Stomach (tissue), 9 donors: ENCODE measurements around the gene FAM89A. TPM values are rescaled to one million over a fixed set of nuclear protein-coding genes. Genes with fewer than 3 reads are reported as not detected.

ENCODE experiments used
- DNase-seq, 2 donors: peaks; one replicate each; pipeline versions ENCODE4 v3.0.0 to v3.0.0-alpha.2; 2013 to 2019
- H3K27ac ChIP-seq, 5 donors: fragments of 200-600 bp in 4 of 5; sonication (generic) in 4 of 5; one replicate each; pipeline ENCODE4 v1.5.1; 2013 to 2019; ENCODE audit warnings: mild to moderate bottlenecking in 1 of 5, moderate library complexity in 1 of 5
- H3K27me3 ChIP-seq, 3 donors: fragments of 200-600 bp; sonication (generic); one replicate each; pipeline ENCODE4 v1.5.1; 2017 to 2019; ENCODE audit warnings: mixed run types in 1 of 3
- H3K36me3 ChIP-seq, 4 donors: fragments of 200-600 bp; sonication (generic); 1 replicate in 3 of 4; 2 replicates in 1 of 4; pipeline ENCODE4 v1.5.1; 2016 to 2019
- H3K4me1 ChIP-seq, 4 donors: fragments of 200-600 bp; sonication (generic); one replicate each; pipeline ENCODE4 v1.5.1; 2016 to 2019
- H3K4me3 ChIP-seq, 4 donors: fragments of 200-600 bp; sonication (generic) in 3 of 4; one replicate each; pipeline ENCODE4 v1.5.1; 2016 to 2019; ENCODE audit warnings: mild to moderate bottlenecking in 1 of 4
- H3K9me3 ChIP-seq, 4 donors: fragments of 200-600 bp; sonication (generic); one replicate each; pipeline ENCODE4 v1.5.1; 2016 to 2019
- EP300 ChIP-seq: sonication (generic); formaldehyde crosslinking; IDR thresholded peaks from one replicate; pipeline ENCODE4 v1.6.1; 2017; ENCODE audit warnings: antibody characterized with exemption
- POLR2A ChIP-seq, 4 donors: fragments of 450-650 bp; IDR thresholded peaks; one replicate each; pipeline ENCODE4 v1.6.1; 2016; ENCODE audit warnings: antibody characterized with exemption in 4 of 4, control low read depth in 2 of 4, mild to moderate bottlenecking in 1 of 4, moderate library complexity in 1 of 4
- POLR2AphosphoS5 ChIP-seq, 3 donors: sonication (generic); formaldehyde crosslinking; IDR thresholded peaks; one replicate each; pipeline ENCODE4 v1.6.1; 2016; ENCODE audit warnings: antibody characterized with exemption in 3 of 3
- WGBS, 5 donors: extraction: QIAGEN DNeasy Blood & Tissue Kit in 3 of 5; methylation state at CpG; one replicate each; pipeline versions ENCODE4 v1.1.5 to v1.1.7; 2013 to 2018; 5-methylcytosine and 5-hydroxymethylcytosine counted together
- intact Hi-C: fragments of 100-400 bp; cut with DNase I; formaldehyde crosslinking; loops from one replicate; pipeline ENCODE4 v1.15.1; 2023; ENCODE audit warnings: low total_unique reads
- polyA plus RNA-seq, 3 donors: library from polyadenylated mRNA; stranded (reverse); fragments of 200-250 nt; gene quantifications; one replicate each; pipeline ENCODE4 v1.2.3, GENCODE V29; 2013
- total RNA-seq, 5 donors: library from RNA; depleted of rRNA; stranded (reverse); fragments of >200 nt; gene quantifications; one replicate each; pipeline versions ENCODE4 v1.1.0 to v1.2.3, GENCODE V29; 2014 to 2016
- TF ChIP-seq, protein P1 (sequence below), 7 experiments: fragments of 450-650 bp in 4 of 7; fragments of 200-600 bp in 3 of 7; sonication (generic) in 3 of 7; IDR thresholded peaks; one replicate each; pipeline ENCODE4 v1.5.1; 2016 to 2019; ENCODE audit warnings: antibody characterized with exemption in 7 of 7, control low read depth in 2 of 7, mild to moderate bottlenecking in 1 of 7
- donor health status: healthy with polysubstance abuse.
- donor health status: Bipolar disorder and iron deficiency.
- donor health status: healthy.

The FAM89A gene
- total and polyA plus RNA-seq, 8 donors: 0.89 to 31.9 (median 20.0) TPM

DNA sequence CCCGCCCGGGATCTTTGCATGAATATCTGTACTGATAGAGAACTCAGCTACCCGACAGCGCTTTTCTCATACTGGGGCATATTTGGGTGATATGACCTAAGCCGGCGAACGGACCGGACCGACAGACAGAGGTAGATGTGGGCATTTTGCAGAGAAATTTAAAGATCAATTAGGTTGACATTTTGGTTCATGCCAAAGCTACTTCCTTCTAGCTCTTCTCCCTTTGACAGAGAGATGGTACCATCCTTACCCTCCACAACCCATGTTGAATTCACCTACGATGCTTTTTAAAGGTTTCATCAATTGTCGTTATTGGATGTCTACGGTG is 60.7 kb downstream of the FAM89A start:
- TF ChIP-seq EP300 (no peak), POLR2A (IDR thresholded peaks at IDR 0.05) (no peak)
- DNase-seq: no peak
- Histone ChIP-seq H3K27ac (peak overlapping the region; percentile 64 to 92 (median 79)), H3K36me3 (peaks cover 0 to 24% (median 12%) of the 10 kb centered on the region in 4 donors), H3K4me3 (peak overlapping the region; percentile 86 to 97 (median 90)), H3K9me3 (no peaks in the 10 kb centered on the region), H3K4me1 (peaks cover 6 to 46% (median 38%) of the 10 kb centered on the region in 4 donors), H3K27me3 (no peaks in the 10 kb centered on the region)
- 2 to 5% (median 3%) methylated on average over 12 of the region's 12 CpGs for WGBS, 5 donors
- intact Hi-C loops: no loop called here

DNA sequence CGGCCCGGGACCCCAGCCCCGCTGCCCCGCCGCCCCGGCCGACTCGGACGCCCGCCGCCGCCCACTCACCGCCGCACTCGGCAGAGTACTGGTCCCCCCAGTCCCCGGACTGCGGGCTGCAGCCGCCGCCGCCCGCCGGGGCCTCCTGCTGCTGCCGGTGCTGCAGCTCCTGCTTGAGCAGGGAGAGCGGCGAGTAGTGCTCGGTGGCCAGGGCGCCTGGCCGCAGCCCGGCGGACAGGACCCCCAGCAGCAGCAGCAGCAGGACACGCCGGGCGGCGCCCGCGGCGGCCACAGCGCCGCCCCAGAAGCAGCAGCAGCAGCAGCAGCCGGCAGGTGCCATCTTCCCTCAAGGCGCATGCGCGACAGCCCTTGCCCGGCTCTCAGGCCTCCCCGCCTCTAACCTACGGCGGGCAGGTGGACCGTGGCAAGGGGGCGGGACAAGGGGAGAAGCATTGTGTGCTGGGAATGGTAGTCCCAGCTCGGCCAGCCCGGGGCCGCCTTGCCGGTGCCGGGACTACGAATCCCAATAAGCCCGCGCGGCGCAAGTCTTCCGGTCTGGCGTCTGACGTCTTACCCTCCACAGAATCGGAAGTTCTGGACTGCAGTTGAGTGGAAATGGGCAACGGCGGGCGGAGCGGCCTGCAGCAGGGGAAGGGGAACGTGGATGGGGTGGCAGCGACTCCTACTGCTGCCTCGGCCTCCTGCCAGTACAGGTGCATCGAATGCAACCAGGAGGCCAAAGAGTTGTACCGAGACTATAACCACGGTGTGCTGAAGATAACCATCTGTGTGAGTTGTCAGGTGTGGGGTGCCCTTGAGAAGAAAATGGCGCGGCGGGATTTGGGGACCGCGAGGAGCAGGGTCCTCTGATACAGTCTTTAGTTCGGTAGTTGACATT is 61.3 kb downstream of the FAM89A start, which contains the start of the genes ARV1 and TTC13:
Gene ARV1 (plus strand): TSS at position 604 of the 898 bp plus-strand sequence. CDS start 12 bp downstream, at position 616.
Gene TTC13 (minus strand): TSS at position 371 of the 898 bp plus-strand sequence. CDS start 31 bp downstream, at position 340.
- Histone ChIP-seq H3K36me3 (peaks cover 0 to 24% (median 12%) of the 10 kb centered on the region in 4 donors), H3K27me3 (no peaks in the 10 kb centered on the region), H3K27ac (peak within 1 kb of the TSS; percentile 78 to 92 (median 85)), H3K4me1 (peaks cover 6 to 41% (median 37%) of the 10 kb centered on the region in 4 donors), H3K4me3 (peak within 1 kb of the TSS; percentile 86 to 97 (median 90)), H3K9me3 (no peaks in the 10 kb centered on the region)
- peak; percentile 99 for DNase-seq
- 0 to 1% (median 0%) methylated on average over 17 to 79 of the region's 79 CpGs for WGBS, 5 donors
- intact Hi-C loops: no loop called here
- TF ChIP-seq EP300 (no peak), POLR2AphosphoS5 (IDR thresholded peaks at IDR 0.05) (peak; percentile 63 to 93 (median 90)), POLR2A (IDR thresholded peaks at IDR 0.05) (peak in 2 of 4 donors; percentile 24 to 61)
- TF ChIP-seq, protein P1, sequence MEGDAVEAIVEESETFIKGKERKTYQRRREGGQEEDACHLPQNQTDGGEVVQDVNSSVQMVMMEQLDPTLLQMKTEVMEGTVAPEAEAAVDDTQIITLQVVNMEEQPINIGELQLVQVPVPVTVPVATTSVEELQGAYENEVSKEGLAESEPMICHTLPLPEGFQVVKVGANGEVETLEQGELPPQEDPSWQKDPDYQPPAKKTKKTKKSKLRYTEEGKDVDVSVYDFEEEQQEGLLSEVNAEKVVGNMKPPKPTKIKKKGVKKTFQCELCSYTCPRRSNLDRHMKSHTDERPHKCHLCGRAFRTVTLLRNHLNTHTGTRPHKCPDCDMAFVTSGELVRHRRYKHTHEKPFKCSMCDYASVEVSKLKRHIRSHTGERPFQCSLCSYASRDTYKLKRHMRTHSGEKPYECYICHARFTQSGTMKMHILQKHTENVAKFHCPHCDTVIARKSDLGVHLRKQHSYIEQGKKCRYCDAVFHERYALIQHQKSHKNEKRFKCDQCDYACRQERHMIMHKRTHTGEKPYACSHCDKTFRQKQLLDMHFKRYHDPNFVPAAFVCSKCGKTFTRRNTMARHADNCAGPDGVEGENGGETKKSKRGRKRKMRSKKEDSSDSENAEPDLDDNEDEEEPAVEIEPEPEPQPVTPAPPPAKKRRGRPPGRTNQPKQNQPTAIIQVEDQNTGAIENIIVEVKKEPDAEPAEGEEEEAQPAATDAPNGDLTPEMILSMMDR (IDR thresholded peaks at IDR 0.05): peak in 4 of 7 experiments; percentile 10 to 69 (median 40)

DNA sequence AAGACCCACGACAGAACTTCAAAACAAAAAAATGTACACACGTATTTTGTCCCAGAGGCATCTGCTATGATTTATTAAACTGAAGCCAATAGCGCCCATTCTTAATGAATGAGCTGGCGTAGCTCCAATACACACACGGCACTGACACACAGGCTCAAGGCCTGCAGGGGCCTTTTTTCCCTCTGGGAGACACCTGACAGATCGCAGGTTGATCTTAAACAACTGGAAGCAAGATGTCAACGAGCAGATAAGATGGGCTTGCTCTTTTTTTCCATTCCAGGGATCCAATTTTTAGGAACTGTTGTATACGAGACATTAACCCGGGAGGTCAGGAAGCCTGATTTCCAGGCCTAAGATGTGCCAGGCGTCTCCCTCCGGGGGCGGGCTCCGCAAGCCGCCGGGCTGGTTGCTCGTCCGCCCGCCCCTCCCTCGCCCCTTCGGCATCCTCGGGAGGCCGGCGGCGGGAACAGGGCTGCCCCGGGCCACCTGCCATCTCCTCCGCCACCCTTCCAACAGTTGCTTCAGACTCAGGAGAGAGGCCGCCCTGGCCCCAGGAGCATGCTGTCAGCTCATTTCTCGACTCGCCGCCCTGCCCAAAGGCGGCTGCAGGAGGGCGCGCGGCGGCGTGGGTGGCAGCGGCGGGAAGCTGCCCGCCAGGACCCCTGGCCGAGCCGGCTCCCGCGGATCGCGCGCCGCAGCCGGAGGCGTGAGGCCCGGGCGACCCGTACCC is 62.1 kb downstream of the FAM89A start:
- no peak for TF ChIP-seq POLR2AphosphoS5 (IDR thresholded peaks at IDR 0.05)
- TF ChIP-seq, protein P1 (IDR thresholded peaks at IDR 0.05): no peak
- no peak for TF ChIP-seq POLR2A (IDR thresholded peaks at IDR 0.05)
- TF ChIP-seq EP300: no peak
- Histone ChIP-seq H3K27me3 (no peaks in the 10 kb centered on the region), H3K4me3 (peak overlapping the region; percentile 86 to 97 (median 90)), H3K9me3 (no peaks in the 10 kb centered on the region), H3K36me3 (peaks cover 0 to 24% (median 12%) of the 10 kb centered on the region in 4 donors), H3K27ac (peak overlapping the region; percentile 78 to 92 (median 85)), H3K4me1 (peaks cover 8 to 49% (median 34%) of the 10 kb centered on the region in 4 donors)
- DNase-seq: peak; percentile 58 to 73
- 1% methylated on average over 18 to 52 of the region's 52 CpGs for WGBS, 5 donors
- intact Hi-C loops: no loop called here

DNA sequence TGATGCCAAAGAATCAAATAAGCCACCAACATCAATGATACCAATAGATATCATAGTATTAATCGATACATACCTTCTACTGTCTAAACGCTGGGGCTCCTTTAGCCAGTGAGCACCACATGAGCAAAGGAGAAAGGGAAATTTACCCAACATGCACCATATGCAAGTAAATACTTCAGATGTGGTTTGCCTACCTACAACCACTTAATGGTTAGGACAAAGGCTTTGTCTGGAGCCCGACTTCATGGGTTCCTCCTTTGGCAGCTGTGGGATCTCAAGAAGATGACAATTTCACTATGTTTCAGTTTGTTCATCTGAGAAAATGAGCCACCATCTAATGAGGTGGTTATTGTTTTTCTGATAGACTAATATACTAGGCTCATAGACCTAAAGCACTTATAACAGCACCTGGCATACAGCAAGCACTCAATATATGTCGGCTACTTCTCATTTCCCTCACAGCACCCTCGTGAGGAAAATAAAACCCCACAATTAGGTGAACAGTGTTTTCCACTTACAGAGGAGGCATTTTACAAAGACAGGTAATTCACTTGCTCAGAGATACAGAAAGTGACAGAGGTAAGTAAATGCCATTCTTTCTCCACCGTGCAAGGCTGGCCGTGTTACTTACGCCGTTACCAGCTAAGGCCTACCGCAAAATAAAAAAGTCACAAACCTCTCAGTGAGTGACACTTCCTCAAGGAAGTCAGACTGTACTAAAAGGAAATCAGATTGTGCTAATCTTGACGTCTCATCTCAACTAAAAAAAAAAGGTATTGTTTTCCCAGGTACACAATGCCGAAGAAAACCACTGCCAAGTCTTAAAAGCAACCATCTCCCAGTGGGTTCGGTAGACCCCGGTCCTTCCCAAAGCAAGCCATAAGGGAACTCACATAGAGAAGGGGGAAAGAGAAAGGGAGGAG is 63.0 kb downstream of the FAM89A start:
- H3K36me3 ChIP-seq: peaks cover 0 to 23% (median 12%) of the 10 kb centered on the region in 4 donors
- peak overlapping the region; percentile 86 to 97 (median 90) for H3K4me3 ChIP-seq
- peak in 1 of 2 donors; percentile 50 for DNase-seq
- TF ChIP-seq POLR2A (IDR thresholded peaks at IDR 0.05): no peak
- no peak for TF ChIP-seq POLR2AphosphoS5 (IDR thresholded peaks at IDR 0.05)
- TF ChIP-seq, protein P1 (IDR thresholded peaks at IDR 0.05): no peak
- TF ChIP-seq EP300: no peak
- H3K27ac ChIP-seq: peak overlapping the region; percentile 78 to 92 (median 85)
- H3K27me3 ChIP-seq: no peaks in the 10 kb centered on the region
- intact Hi-C loops: no loop called here
- peaks cover 17 to 57% (median 41%) of the 10 kb centered on the region in 4 donors for H3K4me1 ChIP-seq
- no peaks in the 10 kb centered on the region for H3K9me3 ChIP-seq
- WGBS, 5 donors: 31 to 42% (median 41%) methylated on average over 14 of the region's 14 CpGs
